Forelimb muscle (tissue), 1 donor: Measurements from ENCODE around the gene MAPK12. TPM values are rescaled to one million over a fixed set of nuclear protein-coding genes. Genes with fewer than 3 reads are reported as not detected.

Experiments used
- DNase-seq: peaks from one replicate; pipeline ENCODE4 v3.0.0-alpha.2; 2013; ENCODE audit warnings: low read depth
- polyA plus RNA-seq: library from polyadenylated mRNA; unstranded; fragments of 120-200 nt; gene quantifications from one replicate; pipeline ENCODE4 v1.2.1, GENCODE V29; 2013; ENCODE audit not compliant: insufficient read length

Gene MAPK12
- polyA plus RNA-seq, 1 donor = 33.2 TPM

- DNase-seq = no peak
These were observed 38.5 kb upstream of the MAPK12 start for GRCh38 chr22:50299785-50300619.

GRCh38 chr22:50298937-50299784 lies 37.7 kb upstream of the MAPK12 start:
- no peak for DNase-seq

GRCh38 chr22:50298266-50298637 lies 36.8 kb upstream of the MAPK12 start:
- no peak for DNase-seq

GRCh38 chr22:50297510-50298265 lies 36.2 kb upstream of the MAPK12 start:
- no peak for DNase-seq

- no peak for DNase-seq
These were observed 35.4 kb upstream of the MAPK12 start for GRCh38 chr22:50296658-50297490.

- DNase-seq = no peak
These were observed 32.8 kb upstream of the MAPK12 start for GRCh38 chr22:50294319-50294656.

GRCh38 chr22:50293441-50294318 lies 32.2 kb upstream of the MAPK12 start:
- DNase-seq = no peak

GRCh38 chr22:50292643-50293440 lies 31.4 kb upstream of the MAPK12 start:
- no peak for DNase-seq

- no peak for DNase-seq
These were observed 28.6 kb upstream of the MAPK12 start for GRCh38 chr22:50289942-50290630.

- no peak for DNase-seq
These were observed 27.9 kb upstream of the MAPK12 start for GRCh38 chr22:50289151-50289941.

GRCh38 chr22:50287731-50288130 lies 26.2 kb upstream of the MAPK12 start:
- no peak for DNase-seq

GRCh38 chr22:50286701-50287318 lies 25.3 kb upstream of the MAPK12 start:
- DNase-seq = no peak

GRCh38 chr22:50286275-50286674 lies 24.8 kb upstream of the MAPK12 start:
- DNase-seq = no peak

GRCh38 chr22:50285568-50286229 lies 24.2 kb upstream of the MAPK12 start:
- no peak for DNase-seq

- no peak for DNase-seq
These were observed 23.0 kb upstream of the MAPK12 start for GRCh38 chr22:50284479-50284878.

GRCh38 chr22:50283821-50284220 lies 22.3 kb upstream of the MAPK12 start:
- DNase-seq = no peak
